Brain microvascular endothelial cell (primary cell): ENCODE data around the gene IMP3.

Experiments used
- DNase-seq: peaks from one replicate; pipeline ENCODE4 v3.0.0-alpha.2; 2020
- H3K27ac ChIP-seq: fragments of 250-450 bp; sonication (Bioruptor Pico); 2 replicates; pipeline ENCODE4 v1.5.1; 2020; ENCODE audit warnings: mild to moderate bottlenecking, moderate library complexity
- H3K27me3 ChIP-seq: fragments of 250-450 bp; sonication (Bioruptor Pico); replicated peaks from 2 replicates; pipeline ENCODE4 v1.5.1; 2020; ENCODE audit warnings: mild to moderate bottlenecking
- H3K36me3 ChIP-seq: fragments of 250-450 bp; sonication (Bioruptor Pico); replicated peaks from 2 replicates; pipeline ENCODE4 v1.5.1; 2020; ENCODE audit warnings: mild to moderate bottlenecking
- H3K4me3 ChIP-seq: 2 replicates; pipeline ENCODE4 v1.5.1; 2011; ENCODE audit warnings: low read depth, mild to moderate bottlenecking, control low read depth, low read length, moderate library complexity
- in situ Hi-C: cut with HindIII; loops from 2 replicates; pipeline ENCODE4 v1.10.0; 2017; ENCODE audit warnings: low sequenced_read_pairs, low pct_ligation_motif_present
- TF ChIP-seq, protein P1 (sequence below): IDR thresholded peaks from 2 replicates; pipeline ENCODE4 v1.5.1; 2011; ENCODE audit warnings: low read depth, mild to moderate bottlenecking, moderate library complexity, low read length, control low read depth, inconsistent platforms; ENCODE audit errors: missing control alignments

The IMP3 gene

GRCh38 chr15:75653347-75653913 is 13.4 kb upstream of the IMP3 start:
- Histone ChIP-seq H3K27ac (no peak overlapping the region), H3K4me3 (no peak overlapping the region), H3K36me3 (peaks cover 36% of the 10 kb centered on the region), H3K27me3 (no peaks in the 10 kb centered on the region)
- DNase-seq, result no peak
- in situ Hi-C loops, result no loop called here
- TF ChIP-seq, protein P1, sequence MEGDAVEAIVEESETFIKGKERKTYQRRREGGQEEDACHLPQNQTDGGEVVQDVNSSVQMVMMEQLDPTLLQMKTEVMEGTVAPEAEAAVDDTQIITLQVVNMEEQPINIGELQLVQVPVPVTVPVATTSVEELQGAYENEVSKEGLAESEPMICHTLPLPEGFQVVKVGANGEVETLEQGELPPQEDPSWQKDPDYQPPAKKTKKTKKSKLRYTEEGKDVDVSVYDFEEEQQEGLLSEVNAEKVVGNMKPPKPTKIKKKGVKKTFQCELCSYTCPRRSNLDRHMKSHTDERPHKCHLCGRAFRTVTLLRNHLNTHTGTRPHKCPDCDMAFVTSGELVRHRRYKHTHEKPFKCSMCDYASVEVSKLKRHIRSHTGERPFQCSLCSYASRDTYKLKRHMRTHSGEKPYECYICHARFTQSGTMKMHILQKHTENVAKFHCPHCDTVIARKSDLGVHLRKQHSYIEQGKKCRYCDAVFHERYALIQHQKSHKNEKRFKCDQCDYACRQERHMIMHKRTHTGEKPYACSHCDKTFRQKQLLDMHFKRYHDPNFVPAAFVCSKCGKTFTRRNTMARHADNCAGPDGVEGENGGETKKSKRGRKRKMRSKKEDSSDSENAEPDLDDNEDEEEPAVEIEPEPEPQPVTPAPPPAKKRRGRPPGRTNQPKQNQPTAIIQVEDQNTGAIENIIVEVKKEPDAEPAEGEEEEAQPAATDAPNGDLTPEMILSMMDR, result no peak

DNA sequence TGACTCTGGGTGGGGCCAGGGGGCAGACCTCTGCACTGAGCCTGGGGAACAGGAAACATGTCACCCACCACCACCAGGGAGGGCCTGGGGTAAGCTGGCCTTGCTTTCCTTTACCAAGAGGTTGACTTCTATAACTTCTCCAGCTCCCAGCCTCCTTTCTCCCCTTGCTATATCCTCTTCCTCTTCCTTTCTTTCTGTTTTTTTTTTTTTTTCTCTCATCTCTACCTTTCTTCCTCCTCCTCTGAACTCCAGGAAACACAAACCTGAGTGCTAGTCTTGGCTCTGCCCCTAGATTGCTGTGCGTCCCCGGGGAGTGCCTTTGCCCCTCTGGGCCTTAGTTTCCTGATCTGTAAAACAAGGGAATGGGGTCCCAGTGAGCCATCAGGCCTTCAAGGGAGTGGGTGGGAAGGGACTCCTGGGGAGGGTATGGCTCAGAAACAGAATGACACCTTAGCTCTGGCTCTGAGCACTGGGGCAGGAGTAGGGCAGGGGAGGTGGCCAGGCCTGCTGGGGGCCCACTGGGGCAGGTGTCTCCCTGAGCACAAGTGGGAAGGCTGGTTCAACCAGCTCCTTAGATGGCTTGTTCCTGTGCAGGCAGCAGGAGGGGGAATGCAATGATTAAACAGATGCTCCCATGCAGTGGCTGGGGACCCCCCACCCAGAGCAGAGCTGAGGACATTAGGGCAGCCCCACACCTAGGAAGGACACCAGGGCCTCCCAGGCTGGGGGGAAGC is 12.0 kb upstream of the IMP3 start:
- in situ Hi-C loops, result no loop called here
- H3K27me3 ChIP-seq, result no peaks in the 10 kb centered on the region
- H3K27ac ChIP-seq, result peak overlapping the region; percentile 52
- DNase-seq, result no peak
- peaks cover 26% of the 10 kb centered on the region for H3K36me3 ChIP-seq
- H3K4me3 ChIP-seq, result peak overlapping the region; percentile 27
- TF ChIP-seq, protein P1, result no peak

GRCh38 chr15:75650908-75651809 is 11.1 kb upstream of the IMP3 start:
- in situ Hi-C loops, result no loop called here
- peak overlapping the region; percentile 27 for H3K4me3 ChIP-seq
- DNase-seq, result no peak
- H3K36me3 ChIP-seq, result peaks cover 23% of the 10 kb centered on the region
- peak overlapping the region; percentile 52 for H3K27ac ChIP-seq
- H3K27me3 ChIP-seq, result no peaks in the 10 kb centered on the region
- TF ChIP-seq, protein P1, result no peak

DNA sequence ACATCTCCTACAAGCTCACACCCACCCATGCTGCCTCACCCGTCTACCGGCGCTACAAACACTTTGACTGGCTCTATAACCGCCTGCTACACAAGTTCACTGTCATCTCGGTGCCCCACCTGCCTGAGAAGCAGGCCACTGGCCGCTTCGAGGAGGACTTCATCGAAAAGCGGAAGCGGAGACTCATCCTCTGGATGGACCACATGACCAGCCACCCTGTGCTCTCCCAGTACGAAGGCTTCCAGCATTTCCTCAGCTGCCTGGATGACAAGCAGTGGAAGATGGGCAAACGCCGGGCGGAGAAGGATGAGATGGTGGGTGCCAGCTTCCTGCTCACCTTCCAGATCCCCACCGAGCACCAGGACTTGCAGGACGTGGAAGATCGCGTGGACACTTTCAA is 9.8 kb upstream of the IMP3 start:
- H3K27me3 ChIP-seq, result no peaks in the 10 kb centered on the region
- H3K4me3 ChIP-seq, result peak overlapping the region; percentile 9
- peaks cover 23% of the 10 kb centered on the region for H3K36me3 ChIP-seq
- no peak overlapping the region for H3K27ac ChIP-seq
- TF ChIP-seq, protein P1, result no peak
- DNase-seq, result no peak
- in situ Hi-C loops, result no loop called here

- in situ Hi-C loops, result no loop called here
- Histone ChIP-seq H3K27ac (peak overlapping the region; percentile 96), H3K27me3 (no peaks in the 10 kb centered on the region), H3K36me3 (peaks cover 19% of the 10 kb centered on the region), H3K4me3 (peak overlapping the region; percentile 85)
- no peak for DNase-seq
- TF ChIP-seq, protein P1, result no peak
Measured at GRCh38 chr15:75649045-75649761, 9.2 kb upstream of the IMP3 start.
